ENCODE measurements around the gene SRBD1.
A peak's percentile ranks its signal among the peaks of the same experiment; 100 is the strongest.

Gene SRBD1

DNA sequence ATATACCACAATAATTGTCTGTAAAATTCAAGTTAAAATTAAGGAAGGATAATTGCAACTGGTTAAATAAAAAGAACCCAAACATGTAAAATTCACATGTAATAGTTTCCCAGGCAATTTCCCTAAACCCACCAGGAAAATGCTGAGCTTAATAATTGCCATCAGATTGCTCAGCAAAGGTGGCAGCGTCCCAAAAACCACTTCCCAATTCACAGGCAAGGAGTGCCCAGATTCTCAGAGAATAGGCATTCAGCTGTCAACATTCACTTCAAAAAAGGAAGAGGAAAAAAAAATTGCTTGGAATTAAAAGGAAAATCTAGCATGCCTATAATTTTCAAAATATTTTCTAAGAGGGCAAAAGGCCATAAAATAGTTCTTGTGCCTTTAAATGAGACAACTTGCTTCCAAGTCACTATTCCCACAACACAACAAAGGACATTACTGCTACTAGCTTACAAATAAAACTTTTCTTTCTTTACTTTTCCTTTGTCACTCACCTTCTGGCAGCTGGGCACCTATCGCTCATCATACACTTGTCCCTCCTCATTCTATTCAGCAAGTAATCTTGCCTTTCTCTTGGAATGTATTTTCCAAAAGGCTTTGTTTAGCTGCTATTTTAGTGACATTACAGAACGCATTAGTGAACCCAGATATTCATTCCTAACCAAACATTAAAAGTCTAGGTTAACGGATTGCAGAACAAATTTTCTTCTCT, 15.2 kb downstream of the SRBD1 start:
- DNase-seq: no peak

DNA sequence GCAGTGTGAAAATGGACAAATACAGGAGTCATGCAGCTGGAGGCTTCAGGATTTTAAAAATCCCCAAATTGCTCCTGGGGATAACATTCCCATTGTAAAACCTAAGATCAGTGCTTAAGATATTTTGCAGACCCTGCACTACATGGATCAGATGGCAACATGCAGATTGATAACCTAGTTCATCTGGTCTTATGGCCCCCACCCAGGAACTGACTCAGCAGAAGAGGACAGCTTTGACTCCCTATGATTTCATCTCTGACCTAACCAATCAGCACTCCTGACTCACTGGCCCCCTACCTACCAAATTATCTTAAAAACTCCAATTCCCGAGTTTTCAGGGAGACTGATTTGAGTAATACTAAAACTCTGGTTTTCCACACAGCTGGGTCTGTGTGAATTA, 20.0 kb downstream of the SRBD1 start:
- no peak for DNase-seq

DNA sequence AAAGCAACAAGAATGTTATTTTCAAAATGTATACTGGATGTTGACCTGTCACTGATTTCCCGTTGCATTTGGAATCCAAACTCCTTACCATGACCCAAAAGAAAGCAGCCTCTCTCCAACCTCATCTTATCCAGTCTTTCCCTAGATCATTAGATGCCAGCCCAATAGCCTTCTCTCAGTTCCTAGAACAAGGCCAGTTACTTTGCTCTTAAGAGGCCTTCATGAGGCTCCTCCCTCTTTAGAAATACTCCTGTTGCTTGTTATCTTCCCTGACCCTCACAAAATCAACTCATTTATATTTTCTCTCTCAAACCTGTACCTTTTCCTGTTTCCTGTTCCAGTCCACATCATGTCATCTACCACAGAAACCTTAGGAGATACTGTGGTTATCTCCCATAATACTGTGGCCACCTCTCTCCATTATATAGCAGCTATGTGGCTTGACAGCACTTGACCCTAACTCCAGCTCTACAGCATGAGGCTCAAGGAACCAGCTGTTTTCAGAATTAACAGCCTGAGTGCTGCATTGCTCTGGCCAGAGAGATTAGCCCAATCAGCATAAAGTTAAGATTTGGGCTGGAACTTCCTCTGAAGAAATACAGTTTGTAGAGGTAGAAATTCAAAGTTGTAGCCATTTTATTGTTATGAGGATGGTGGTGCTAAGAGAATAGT, 22.8 kb downstream of the SRBD1 start:
- no peak for DNase-seq

DNA sequence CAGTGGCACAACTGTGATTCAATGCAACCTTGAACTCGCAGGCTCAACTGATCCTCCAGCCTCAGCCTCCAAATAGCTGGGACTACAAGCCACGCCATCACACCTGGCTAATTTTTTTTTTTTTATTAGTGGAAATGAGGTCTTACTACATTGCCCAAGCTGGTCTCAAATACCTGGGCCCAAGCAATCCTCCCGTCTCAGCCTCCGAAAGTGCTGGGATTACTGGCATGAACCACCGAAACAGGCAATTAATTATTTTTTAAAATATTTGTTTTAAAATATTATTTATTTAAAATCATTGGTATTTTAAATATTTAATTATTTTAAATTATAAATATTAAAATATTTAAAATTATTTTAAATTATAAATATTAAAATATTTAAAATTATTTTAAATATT, 24.5 kb downstream of the SRBD1 start:
- no peak for DNase-seq

DNA sequence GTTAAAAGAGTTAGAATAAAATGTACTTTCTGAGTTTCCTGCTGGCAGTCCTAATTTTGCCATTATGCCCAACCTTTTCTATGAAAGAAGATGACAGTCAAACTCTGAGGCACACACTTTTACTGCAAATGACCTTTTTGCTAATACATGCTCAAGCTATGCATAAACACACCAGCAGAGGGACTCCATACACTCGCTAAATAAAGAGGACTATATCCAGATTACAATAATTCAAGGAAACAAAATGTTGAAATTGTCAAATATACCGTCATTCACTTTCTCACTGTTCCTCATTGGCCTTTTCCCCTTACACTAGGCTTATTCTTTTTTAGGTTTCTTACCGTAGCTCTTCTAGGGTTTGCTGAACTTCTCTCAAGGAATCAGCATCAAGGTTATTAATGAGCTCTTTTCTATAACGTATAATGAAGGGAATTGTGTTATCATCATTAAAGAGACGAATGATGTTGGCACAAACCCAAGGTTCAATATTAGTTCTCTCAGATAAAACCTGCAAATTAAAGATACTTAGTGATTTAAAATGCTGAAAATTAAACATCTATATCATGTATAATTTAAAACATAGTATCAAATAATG, 25.7 kb downstream of the SRBD1 start:
- DNase-seq: peak; percentile 59 to 71

DNA sequence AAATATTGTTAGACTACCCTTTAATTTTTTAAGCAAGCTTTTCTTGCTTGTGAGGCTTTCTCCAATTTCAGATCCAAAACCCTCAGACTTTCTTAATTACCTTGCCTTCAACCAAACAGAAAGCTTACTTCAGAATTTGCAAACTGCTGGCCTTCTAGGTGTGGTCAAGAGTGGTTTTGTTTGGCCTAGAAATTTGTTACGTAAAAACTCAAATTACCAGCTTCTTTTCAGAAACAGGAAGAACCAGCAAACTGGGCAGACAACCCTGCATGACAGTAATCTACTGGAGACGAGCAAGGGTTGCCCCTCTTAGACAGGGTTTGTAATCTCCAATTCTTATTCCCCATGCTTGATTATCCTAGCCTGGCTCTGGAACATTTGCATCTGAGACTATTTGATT, 27.1 kb downstream of the SRBD1 start:
- DNase-seq: peak in 1 of 2 experiments; percentile 15

DNA sequence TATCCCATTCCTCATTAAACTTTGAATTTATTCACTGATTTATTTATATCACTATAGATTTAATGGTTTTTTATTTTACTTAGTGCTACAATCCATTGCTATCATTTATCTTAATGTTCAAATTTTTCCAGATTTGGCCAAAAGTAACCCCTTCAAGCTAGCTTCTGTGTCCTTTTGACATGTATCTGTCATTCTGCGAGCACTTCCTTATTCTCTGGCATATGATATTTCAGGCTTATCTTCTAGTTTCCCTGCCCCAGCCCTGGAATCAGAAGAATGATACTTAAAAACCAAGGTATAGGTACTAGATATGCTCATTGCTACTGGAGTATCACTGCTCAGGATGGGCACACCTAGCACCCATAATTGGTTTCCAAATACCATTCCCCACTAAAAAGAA, 28.5 kb downstream of the SRBD1 start:
- no peak for DNase-seq

DNA sequence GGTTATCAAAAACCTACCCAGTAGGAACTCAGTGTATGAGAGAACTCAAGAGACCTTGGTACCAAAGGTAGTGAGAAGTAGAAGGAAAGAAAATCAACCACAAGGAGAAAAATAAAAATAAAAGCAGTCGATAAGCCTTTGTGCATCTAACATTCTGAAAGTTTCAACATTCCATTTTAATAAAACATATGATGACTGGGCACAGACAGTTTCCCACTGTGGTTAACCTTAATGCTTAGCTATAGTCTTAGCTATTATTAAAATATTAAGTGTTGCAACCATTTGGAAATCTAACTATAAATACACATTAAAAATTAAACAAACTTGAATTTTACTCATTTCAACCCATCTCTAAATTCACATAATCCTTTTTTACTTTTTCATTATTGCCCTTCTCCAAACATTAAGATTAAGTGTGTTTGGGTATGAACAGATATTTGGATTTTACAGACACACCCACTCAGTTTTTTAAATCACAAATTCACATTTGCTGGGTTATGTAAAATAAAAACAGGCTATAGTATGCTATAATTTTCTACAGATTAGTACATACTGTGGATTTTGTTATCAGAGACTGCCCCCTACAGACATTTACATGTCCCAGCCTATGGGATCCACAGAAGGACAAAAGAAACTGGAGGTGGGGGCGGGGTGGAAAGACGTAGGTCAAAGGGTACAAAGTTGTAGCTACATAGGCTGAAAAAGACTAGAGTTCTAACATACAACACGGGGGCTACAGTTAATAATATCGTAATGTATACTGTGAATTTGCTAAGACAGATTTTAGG, 32.8 kb downstream of the SRBD1 start:
- DNase-seq: peak; percentile 65

DNA sequence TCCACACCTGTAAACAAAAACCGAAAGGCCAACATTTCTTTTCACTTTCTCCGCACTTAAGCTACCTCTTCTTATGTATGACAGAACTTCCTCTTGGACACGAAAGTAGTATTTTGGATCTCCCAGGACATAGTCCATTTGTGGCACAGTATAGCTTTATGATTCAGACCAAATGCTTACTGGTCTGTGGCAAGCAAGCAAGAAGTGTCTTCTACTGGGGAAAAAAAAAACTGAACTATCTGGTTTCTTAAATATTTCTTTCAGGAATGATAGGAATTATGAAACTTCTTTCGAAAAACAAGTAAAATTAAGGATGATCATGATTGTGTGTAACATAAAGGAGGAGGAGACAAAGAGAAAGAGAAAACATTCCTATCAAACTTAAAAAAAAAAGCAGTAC, 33.6 kb downstream of the SRBD1 start:
- no peak for DNase-seq

DNA sequence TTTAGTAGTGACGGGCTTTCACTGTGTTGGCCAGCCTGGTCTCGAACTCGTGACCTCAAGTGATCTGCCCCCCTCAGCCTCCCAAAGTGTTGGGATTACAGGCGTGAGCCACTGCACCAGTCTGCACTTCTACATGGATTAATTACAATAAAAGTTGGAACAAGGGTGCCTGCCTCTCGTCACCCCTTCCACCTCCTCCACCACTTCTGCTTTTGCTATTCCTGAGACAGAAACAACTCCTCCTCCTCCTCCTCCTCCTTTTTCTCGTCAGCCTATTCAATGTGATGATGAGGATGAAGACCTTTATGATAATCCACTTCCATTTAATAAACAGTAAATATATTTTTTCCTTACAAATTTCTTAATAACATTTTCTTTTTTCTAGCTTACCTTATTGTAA, 35.2 kb downstream of the SRBD1 start:
- DNase-seq: peak; percentile 61 to 74

DNA sequence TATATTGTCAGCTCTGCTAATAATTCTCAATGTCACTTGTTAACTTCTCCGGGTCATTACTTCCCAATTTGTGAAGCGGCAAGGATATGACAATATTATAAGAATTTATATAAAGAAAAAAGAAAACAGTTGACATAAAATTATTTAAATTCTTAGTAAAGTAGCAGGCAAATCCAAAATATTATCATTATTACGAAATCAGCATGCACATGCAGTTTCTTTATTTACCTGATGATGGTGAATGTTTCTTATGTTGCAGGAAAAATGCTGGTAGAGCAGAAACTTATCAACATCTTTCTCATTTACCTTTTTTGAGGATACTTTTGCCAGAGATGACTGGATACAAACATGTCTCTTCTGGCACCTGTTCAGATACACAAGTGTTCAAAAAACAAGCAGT, 38.1 kb downstream of the SRBD1 start:
- DNase-seq: no peak

DNA sequence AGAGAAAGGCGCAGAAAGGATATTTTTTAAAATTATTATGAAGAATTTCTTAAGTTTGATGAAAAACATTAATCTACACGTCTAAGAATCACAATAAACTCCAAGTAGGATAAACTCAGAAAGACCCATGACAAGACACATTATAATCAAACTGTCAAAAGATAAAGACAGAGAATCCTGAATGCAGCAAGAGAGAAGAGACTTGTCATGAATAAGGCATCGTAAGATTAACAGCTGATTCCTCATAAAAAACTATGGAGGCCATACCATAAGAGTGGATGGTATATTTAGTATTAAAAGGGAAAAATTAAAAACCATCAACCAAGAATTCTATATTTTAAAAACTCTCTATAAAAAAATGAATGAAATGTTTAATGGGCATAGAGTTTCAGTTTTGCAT, 39.1 kb downstream of the SRBD1 start:
- DNase-seq: no peak

DNA sequence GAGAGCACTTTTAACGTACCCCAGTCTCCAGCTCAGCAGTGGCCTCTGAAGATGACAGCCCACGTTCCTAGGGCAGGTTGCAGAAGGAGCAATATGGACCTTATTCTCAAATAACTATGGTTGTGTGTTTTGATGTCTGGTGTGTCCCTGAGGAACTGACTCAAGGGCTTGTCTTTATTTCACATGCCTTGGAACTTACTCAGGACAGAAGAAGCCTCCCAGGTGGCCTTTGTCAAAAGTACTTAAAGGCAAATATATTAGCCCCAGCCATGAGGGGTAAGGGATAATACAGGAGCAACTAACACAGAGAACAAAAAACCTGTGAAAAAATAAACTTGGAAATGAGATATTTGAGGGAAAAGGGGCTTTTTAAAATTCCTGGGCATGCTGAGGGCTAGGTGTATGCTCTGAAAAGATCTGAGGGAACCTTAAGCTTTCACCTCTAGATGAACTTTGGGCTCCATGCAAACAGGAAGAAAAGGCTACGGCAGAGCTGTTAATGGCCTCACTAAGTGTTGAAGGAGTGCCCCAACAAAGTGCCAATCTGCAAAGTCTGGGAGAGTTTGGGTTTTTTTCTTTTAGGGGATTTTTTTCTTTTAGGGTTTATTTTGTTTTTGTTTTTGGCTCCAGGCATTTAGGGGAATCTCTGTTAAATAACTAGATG, 40.3 kb downstream of the SRBD1 start:
- no peak for DNase-seq

DNA sequence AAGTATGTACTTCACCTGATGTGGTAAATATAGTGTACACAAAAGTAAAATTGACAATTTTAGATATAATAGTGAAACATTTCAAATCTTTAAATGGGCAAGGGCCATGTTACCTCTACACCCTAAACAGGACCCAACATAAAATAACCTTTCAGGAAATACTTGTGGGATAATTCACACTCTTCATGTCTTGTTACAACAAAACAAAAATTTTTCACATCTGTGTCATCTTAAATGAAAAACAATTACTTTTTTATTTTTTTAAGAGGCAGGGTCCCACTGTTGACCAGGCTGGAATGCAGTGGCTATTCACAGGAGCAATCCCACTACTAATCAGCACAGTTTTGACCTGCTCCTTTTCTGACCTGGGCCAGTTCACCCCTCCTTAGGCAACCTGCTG, 42.1 kb downstream of the SRBD1 start:
- DNase-seq: no peak

DNA sequence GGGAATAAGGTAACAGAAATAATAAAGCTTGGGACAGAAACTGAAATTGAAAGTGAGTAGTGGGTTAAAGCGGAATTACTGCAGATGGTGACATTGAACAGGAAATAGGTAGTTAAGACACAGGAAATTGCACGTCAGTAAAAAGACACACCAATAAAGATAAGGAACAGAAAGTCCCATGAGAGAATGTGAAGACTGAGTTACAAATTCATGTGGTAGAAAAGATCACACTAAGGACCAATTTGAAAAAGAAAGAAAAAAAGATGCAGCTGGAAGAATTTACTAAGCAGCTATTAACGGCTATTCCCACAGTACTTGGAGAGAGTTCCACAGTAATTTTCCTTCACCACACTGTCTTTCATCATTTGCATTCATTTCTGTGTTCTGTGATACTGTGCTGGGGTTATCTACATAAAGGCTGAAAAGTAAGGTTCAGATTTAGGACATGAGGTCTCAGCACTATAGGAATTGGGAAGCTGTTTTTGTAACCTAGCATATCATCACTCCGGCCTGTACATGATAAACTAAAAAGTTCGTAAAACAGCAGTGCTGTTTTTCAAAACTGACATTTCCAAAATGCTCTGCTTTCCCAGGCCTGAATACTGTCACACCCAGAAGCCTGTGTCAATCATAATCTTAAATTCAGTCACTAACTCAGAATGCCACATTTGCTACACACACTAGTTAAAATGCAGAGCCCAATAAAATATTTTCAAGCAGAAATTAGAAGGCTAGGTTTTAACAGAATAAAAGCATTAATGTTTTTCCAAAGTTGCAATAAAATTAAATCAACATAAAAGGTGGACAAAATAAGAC, 42.9 kb downstream of the SRBD1 start:
- DNase-seq: peak; percentile 91 to 96

DNA sequence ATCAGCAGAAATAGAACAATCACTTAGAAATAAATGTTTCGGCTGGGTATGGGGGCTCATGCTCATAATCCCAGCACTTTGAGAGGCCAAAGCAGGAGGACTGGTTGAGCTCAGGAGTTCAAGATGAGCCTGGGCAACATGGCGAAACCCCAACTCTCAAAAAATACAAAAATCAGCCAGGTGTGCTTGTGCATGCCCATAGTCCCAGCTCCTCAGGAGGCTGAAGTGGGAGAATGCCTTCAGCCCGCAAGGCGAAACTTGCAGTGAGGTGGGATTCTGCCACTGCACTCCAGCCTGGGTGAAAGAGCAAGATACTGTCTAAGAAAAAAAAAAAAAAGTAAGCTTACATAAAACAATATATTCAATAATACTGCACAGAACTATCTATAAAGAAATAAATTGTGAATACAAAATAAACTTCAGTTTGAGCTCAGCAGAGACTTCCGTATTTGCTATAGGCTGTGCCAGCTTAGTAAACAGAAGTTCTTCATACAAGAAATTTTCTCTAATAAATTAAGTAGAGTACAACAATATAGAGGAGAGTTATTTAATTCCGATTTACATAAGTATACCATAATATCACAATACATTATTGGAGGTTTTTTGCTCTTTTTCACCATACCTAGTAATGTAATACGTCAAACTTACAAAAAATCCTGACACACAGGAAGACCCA, 43.6 kb downstream of the SRBD1 start:
- peak; percentile 24 to 49 for DNase-seq

DNA sequence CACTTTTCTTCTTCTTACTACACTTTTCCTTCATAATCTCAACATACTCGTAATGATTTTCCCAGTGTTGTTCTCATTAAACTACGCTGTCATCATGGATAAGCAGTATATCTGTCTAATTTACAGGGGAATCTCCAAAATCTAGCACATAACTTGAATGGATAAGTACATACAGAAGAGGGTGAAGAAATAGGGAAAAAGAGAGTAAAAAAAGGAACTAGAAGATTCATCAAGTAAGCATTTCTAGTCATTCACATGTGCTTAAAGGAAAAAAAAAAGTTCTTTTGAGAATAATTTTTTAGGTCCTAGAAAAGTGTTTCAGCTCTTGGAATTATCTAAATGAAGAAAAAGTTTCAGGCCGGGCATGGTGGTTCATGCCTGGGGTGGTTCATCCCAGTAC, 51.6 kb downstream of the SRBD1 start:
- no peak for DNase-seq

DNA sequence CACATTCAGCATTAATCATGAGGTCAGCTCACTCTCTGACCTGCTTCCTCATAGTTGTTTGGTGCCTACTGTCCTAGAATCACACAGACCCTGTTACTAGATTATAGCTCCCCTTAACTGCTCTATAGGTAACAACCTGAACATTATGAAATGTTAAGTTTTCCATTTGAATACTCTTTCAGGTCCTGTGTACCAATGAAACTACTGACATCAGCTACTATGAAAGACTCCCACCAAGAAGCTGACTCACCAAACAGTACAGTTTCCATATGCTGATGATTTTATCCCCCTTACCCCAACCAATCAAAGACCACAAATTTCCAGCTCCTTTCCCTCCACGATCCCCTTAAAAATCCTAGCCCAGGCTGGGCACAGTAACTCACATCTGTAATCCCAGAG, 56.3 kb downstream of the SRBD1 start:
- DNase-seq: no peak

DNA sequence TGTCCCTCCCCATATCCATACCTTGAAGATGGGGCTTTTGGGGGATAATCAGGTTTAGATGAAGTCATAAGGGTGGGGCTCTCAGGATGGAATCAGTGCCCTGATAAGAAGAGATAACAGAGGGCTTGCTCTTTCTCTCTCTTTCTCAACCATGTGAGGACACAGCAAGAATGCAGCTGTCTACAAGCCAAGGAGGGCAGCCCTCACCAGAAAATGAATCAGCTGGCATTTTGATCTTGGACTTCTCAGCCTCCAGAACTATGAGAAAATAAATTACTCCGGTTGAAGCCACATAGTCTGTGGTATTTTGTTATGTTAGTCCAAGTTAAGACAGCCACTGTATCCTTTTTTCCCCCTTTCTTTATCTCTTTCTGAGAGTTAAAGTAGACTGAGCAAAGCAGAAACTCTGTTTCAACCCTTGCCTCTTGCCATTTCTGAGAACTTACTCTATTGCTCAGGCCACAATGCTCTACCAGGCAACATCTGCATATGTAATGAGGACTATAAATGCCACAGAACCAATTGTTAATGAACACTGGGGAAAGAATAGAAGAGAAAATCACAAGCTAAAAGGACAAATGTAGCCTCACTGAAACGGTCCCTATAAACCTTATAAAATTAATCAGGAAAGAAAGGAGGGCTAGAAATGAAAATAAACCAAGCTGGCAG, 56.9 kb downstream of the SRBD1 start:
- DNase-seq: no peak

DNA sequence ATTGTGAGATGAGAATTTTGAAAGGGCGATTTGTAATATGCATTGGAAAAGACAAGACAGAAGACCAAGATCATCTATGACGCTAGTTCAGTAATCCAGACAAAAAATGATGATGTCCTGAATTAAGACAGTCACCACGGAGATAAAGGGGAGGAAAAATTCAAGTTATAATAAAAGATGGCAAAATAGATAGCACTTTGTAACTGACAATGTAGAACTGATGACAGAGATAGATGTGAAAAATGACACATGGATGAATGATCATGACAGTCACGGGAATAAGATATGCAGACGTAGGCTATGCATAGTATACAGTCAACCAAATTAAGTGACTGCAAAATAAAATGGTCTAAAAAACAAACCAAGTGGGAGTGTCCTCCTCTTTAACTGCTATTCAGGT, 59.2 kb downstream of the SRBD1 start:
- no peak for DNase-seq

DNA sequence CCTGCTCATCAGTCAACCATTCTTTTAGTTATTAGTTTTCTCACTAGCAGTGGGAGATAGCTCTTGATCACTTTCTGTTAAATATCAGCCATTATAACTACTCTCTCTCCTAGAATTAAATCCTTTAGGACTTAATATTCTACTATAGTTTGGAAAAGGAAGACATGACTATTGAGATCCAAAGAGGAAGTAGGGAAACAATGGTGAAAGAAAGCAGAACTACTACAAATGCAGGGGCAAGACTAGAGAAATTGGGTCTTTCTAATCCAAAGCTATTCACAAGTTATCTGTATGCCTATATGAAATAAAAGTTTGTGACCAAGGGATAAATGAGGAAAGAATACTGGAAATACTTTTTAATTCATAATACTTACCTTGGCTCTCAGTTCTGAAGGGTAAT, 65.1 kb downstream of the SRBD1 start:
- peak; percentile 54 to 73 for DNase-seq

Data from Kasumi-1 (cell line).